Measurements from ENCODE around the gene HOXB3. TPM values are rescaled to one million over a fixed set of nuclear protein-coding genes. Genes with fewer than 3 reads are reported as not detected.

Gene HOXB3
- total and polyA plus RNA-seq, 2 of the 4 experiments (the other 2 are of a cell fraction) = 6.3 to 59.6 TPM

DNA sequence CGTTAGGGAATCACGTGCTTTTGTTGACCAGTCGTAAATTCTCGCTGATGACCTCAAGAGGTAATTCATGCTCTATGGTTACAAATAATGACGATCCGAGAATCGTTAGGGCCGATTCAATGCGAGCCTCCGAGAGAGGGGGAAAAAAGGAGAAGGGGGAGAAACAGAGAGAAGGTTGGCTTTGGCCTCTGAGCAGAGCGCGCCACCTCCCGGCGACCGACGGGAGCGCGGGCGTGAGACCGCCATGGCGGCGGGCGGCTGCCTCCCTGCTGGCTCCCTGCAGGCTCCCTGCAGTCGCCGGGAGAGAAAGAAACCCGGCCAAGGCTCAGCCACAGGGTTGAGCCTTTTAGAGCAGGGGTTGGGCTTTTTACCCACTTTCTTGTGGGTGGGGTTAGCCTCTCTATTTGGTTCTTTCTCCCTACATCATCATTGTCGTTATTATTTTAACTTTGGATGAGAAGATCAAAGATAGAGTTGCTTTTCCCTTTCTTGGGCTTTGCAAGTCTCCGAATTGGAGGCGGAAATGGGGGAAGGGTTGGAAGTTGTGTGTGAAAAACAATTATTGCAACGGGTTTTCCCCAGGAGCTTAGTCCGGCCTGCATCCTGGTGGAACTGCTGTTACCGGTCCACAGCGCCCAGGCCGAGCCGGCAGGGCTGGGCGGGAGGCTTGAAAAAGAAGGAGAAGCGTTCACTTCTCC, 3.9 kb upstream of the HOXB3 start (continued):
- TF ChIP-seq, protein P1, sequence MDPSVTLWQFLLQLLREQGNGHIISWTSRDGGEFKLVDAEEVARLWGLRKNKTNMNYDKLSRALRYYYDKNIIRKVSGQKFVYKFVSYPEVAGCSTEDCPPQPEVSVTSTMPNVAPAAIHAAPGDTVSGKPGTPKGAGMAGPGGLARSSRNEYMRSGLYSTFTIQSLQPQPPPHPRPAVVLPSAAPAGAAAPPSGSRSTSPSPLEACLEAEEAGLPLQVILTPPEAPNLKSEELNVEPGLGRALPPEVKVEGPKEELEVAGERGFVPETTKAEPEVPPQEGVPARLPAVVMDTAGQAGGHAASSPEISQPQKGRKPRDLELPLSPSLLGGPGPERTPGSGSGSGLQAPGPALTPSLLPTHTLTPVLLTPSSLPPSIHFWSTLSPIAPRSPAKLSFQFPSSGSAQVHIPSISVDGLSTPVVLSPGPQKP (IDR thresholded peaks at IDR 0.05; ENCODE audit: borderline replicate concordance, low read depth, low read length) = no peak
- no peak for TF ChIP-seq MAFK (IDR thresholded peaks at IDR 0.05; ENCODE audit: low read depth, low read length)
